UCSD-AML1 (cell line): ENCODE measurements around the gene INSR.
"Not testable (repeated sequence)": the region's sequence is repeated elsewhere in the genome, so short reads cannot be mapped to it uniquely, and the experiment has no call there.

ENCODE experiments used
- DNase-seq: peaks from one replicate; lab custom pipeline; 2025; ENCODE audit not compliant: unreplicated experiment; lab: John Stamatoyannopoulos, UW

The INSR gene

GRCh38 chr19:7147119-7147675 lies 147.0 kb downstream of the INSR start:
- DNase-seq: not testable (repeated sequence)

- not testable (repeated sequence) for DNase-seq
Observed at GRCh38 chr19:7146086-7146485, 148.1 kb downstream of the INSR start.

- no peak for DNase-seq
Observed at GRCh38 chr19:7145494-7145893, 148.7 kb downstream of the INSR start.

GRCh38 chr19:7142771-7143170 lies 151.4 kb downstream of the INSR start:
- DNase-seq: no peak

- no peak for DNase-seq
Observed at GRCh38 chr19:7140137-7140536, 154.1 kb downstream of the INSR start.

- no peak for DNase-seq
Observed at GRCh38 chr19:7139095-7139494, 155.1 kb downstream of the INSR start.

- no peak for DNase-seq
Observed at GRCh38 chr19:7138402-7138801, 155.8 kb downstream of the INSR start.

- DNase-seq: no peak
Observed at GRCh38 chr19:7137120-7137519, 157.1 kb downstream of the INSR start.

GRCh38 chr19:7132054-7132453 lies 162.2 kb downstream of the INSR start:
- DNase-seq: no peak

GRCh38 chr19:7130043-7130442 lies 164.2 kb downstream of the INSR start:
- DNase-seq: no peak

GRCh38 chr19:7126132-7126531 lies 168.1 kb downstream of the INSR start:
- no peak for DNase-seq

- DNase-seq: no peak
Observed at GRCh38 chr19:7125221-7125620, 169.0 kb downstream of the INSR start.

GRCh38 chr19:7124782-7125181 lies 169.4 kb downstream of the INSR start:
- no peak for DNase-seq

GRCh38 chr19:7122701-7123100 lies 171.5 kb downstream of the INSR start:
- DNase-seq: no peak

GRCh38 chr19:7120499-7120898 lies 173.7 kb downstream of the INSR start:
- no peak for DNase-seq

- no peak for DNase-seq
Observed at GRCh38 chr19:7119582-7119981, 174.6 kb downstream of the INSR start.

GRCh38 chr19:7117248-7117647 lies 177.0 kb downstream of the INSR start:
- DNase-seq: no peak

GRCh38 chr19:7115721-7116120 lies 178.5 kb downstream of the INSR start:
- DNase-seq: no peak

- no peak for DNase-seq
Observed at GRCh38 chr19:7113233-7113632, 181.0 kb downstream of the INSR start.

GRCh38 chr19:7112675-7113074 lies 181.5 kb downstream of the INSR start:
- no peak for DNase-seq

- no peak for DNase-seq
Observed at GRCh38 chr19:7109678-7110289, 184.4 kb downstream of the INSR start.

GRCh38 chr19:7106711-7107657 lies 187.2 kb downstream of the INSR start:
- DNase-seq: no peak
